HG03565 (cell line): ENCODE data around the gene CALML5.

ENCODE experiments used
- ATAC-seq: cut with Tn5 transposase; IDR thresholded peaks from one replicate; pipeline ENCODE4 v1.9.1; 2021; ENCODE audit warnings: mild to moderate bottlenecking, moderate library complexity; ENCODE audit not compliant: unreplicated experiment

Gene CALML5

DNA sequence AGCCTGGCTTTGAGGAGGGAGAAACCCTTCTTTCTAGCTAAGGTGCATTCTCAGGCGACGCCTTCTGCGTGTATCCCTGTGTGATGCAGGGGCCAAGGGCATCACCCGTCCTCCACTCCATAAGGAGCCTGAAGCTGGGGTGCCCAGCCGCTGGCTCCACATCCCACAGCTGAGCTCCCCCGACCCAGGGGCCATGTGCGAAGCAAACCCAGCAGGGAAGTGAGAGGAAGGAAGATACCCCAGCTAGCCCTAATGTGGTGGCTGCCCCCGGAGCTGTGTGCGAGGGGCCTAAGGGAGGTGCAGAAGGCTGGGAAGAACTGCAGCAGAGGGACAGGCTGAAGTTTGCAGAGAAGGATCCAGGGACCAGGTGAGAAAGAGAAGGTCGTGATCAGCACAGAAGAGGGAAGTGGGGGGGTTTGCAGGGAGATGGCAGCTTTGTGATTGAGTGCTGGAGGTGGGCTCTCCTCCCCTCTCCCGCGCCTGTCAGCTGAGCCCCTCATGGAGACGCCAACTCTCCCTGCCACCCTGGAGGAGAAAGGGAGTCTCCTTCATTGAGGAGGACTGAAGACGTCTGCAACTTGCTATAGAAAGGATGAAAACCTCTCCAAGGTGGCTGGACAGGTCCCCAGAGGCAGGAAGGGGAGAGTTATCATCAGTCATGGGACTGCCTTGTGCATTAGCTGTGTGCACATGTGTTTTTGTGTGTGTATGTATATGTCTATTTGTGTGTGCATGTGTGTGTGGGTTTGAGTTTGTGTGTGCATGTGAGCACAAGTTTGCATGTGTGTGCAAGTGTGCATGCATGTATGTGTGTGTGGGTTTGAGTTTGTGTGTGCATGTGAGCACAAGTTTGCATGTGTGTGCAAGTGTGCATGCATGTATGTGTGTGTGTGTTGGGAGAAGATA, 3.5 kb upstream of the CALML5 start:
- ATAC-seq, result no peak

DNA sequence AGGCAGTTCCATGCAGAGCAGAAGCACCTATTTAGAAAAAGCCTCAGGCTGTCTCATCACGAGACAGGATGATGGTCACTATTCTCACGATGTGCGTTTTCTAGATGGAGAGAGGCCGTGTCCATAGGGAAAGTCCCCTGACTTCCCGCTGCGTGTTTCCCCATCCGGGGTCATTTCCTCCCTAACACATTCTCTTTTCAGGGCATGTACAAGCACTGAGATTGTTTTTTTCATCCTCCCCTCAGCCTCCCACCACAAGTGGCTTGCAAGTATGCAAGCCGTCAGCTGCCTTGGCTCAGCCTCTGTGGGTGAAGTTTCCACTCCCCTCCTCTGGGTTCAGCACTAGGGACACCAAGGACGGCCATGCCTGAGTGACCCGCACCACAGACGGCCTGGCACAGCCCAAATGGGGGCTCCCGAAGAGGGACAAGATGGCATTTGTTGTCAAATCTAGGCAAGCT, 2.7 kb upstream of the CALML5 start:
- no peak for ATAC-seq

DNA sequence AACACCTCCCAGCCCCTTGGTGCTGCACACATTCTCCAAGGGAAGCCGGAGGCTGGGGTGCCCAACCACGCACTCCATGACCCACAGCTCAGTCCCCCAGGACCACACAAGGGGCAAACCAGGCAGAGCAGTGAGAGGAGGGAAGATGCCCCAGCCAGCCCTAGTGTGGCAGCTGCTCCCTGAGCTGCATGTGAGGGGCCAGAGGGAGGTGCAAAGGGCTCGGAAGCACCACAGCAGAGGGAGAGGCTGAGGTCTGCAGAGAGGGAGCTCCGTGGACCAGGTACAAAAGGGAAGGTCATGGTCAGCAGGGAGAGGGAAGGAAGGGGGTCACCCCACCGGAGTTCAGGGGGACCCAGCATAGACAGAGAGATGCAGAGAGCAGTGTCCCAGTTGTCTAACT, 1.5 kb upstream of the CALML5 start:
- no peak for ATAC-seq

GRCh38 chr10:5500162-5500670, 846 bp upstream of the CALML5 start:
- ATAC-seq, result no peak

DNA sequence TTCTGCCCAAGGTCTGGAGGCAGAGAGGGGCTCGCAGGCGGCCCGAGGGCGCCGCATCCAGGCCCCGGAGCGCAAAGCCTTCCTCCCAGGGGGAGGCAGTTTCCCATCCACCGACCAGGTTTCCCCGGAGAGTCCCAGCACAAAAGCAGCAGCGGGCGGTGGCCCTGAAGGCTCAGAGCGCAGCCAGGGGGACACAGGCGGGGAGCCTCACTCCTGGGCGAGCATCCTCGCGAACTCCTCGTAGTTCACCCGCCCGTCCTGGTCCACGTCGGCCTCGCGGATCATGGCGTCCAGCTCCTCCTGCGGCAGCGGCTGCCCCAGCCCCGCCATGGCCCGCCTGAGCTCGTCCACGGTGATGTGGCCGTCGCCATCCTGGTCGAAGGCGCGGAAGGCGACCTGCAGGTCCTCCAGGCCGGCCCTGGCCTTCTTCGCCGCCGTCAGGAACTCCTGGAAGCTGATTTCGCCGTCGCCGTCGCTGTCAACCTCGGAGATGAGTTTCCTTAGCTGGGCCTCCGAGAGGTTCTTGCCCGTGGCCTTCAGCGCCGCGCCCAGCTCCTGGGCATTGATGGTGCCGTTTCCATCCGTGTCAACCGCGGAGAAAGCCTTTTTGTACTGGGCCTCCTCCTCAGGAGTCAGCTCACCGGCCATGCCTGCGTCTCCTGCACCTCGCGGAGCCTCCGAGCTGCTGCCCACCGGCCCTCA, 428 bp downstream of the CALML5 start:
- ATAC-seq, result no peak

- ATAC-seq, result no peak
These were observed 1.2 kb downstream of the CALML5 start for GRCh38 chr10:5497948-5498730.

DNA sequence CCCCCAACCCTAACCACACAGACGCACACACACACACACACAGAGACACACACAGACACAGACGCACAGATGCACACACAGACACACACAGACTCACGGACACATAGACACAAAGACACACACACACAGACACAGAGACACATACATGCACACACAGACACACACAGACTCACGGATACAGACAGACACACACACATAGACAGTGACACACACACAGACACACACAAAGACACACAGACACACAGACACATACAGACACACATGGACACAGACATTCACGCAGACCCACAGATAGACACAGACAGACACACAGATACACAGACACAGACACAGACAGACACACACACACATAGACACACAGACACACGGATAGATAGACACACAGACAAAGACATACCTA, 2.1 kb downstream of the CALML5 start:
- ATAC-seq, result no peak

DNA sequence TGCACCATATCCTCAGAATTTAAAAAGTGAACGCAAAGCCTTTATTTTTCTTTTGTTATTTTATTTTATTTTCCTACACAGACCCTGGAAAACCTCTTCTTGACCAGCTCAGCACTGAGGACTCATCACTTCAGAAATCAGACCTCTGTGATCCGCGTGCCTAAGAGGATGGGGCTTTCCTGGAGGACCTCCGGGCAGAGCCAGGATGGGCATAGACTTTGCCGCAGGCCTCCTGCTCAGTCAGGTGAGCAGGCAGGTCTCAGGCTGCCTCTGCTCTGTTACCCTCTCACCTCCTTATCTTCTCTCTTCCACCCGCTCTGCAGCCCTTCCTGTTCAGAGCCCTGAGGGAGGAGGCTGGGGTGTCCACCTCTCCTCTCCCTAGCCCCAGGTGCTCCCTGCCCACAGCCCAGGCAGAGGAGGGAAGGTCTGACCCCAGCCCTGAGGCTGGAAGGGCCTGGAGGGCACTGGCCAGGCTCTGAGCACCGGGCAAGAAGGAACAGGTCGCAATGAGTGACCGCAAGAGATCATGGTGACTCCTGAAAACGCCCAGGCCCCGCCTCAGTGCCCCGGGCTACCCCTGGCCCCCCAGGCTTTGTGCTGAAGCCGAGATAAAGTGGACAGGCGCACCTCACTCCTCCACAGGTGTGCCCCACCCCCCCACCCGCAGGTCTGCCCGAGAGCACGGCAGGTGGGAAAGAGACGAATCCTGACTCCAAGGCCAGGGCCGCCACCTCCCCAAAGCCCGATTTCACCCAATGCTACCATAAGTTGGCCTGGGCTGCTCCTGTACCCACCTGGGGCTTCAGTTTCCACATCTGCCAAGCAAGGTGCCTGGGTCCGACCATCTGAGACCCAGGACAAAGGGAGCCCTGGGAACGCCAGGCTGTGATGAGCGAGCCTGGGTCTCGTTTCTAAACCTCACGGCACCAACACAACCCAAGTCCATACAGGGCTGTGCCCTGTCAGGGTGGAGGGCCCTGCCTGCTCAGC, 2.8 kb downstream of the CALML5 start:
- no peak for ATAC-seq

GRCh38 chr10:5494611-5495010, 4.8 kb downstream of the CALML5 start:
- no peak for ATAC-seq

- no peak for ATAC-seq
These were observed 5.7 kb downstream of the CALML5 start for GRCh38 chr10:5493691-5494090.

DNA sequence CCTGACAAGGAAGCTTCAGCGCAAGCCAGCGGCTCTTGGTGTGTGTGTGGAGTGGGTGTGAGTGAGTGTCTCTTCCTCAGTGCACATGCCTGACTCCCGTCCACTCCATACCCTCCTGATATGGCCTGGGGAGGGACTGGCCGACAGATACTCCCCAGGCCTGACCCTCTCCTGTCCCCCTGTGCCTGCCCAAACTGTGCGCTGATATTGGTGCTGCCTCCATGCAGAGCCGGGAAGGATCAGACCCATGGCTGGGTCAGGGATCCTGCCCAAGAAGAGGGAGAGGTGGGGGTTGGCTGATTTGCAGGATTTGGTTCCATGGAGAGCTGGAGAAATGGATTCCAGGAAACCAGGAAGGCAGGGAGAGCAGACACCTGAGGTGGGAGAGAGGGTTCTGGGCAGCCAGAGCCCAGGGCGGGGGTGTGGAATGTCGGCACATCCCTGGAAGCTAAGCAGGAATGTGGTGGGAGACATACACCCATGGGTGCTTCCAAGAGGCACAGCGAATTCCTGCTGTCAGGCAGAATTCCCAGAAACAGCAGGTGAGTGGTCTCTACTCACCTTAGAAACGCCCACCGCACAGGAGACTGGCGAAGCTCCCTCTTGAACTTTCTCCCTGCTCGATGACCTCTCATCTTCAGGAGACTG, 6.3 kb downstream of the CALML5 start:
- no peak for ATAC-seq

GRCh38 chr10:5492322-5492855, 7.0 kb downstream of the CALML5 start:
- no peak for ATAC-seq

GRCh38 chr10:5491477-5491876, 7.9 kb downstream of the CALML5 start:
- no peak for ATAC-seq

DNA sequence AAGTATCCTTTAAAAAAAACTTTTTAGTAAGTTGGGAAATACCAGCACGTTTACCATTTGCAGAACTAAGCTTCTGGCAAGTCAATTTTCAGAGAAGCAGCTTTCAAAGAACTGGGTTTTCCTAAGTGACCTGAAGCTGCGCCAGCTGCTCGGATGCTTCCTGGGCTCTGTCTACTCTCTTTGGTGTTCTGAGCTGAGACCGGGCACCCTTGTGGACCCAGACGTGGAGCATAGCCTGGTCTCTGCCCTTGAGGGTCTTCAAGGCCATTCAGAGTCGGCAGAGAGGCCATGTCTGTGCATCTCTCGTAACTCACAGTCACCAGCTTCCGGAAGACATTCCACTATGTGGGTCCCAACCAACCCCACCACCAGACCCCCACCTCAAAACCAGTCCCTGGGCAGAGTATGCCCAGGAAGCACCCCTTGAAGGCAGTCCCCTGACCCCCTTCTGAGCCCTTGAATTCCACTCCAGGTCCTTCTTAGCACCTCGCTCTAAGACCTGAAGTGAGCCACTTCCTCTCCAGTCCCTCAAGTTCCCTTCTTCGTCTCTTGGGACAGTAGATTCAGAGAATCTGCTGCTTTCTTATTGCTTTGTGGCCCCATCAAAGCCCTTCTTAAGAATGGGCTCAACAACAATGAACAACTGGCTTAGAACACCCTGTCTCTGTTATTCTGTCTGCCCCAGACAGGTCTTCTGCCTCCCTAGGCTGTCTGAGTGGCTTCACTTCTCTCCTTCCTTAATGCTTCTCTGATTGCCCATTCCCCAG, 8.5 kb downstream of the CALML5 start:
- ATAC-seq, result no peak

DNA sequence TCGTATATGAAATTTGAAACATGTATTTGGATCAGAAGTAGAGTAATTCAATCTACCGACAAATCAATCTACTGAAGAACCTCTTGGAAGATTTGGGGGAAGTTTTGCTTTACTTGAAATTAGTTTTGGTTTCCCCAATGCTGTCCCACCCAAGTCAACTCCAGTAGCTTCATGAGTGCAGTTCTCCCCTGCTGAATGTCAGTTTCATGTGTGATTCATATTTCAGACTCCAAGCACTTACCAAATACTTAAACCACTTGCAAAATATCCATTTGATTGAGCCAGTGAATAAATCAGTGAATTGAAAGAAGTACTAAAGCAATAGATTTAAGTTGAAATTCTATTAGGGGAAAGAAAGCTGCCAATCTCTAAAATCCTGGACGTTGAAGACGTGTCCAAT, 9.3 kb downstream of the CALML5 start:
- ATAC-seq, result no peak

DNA sequence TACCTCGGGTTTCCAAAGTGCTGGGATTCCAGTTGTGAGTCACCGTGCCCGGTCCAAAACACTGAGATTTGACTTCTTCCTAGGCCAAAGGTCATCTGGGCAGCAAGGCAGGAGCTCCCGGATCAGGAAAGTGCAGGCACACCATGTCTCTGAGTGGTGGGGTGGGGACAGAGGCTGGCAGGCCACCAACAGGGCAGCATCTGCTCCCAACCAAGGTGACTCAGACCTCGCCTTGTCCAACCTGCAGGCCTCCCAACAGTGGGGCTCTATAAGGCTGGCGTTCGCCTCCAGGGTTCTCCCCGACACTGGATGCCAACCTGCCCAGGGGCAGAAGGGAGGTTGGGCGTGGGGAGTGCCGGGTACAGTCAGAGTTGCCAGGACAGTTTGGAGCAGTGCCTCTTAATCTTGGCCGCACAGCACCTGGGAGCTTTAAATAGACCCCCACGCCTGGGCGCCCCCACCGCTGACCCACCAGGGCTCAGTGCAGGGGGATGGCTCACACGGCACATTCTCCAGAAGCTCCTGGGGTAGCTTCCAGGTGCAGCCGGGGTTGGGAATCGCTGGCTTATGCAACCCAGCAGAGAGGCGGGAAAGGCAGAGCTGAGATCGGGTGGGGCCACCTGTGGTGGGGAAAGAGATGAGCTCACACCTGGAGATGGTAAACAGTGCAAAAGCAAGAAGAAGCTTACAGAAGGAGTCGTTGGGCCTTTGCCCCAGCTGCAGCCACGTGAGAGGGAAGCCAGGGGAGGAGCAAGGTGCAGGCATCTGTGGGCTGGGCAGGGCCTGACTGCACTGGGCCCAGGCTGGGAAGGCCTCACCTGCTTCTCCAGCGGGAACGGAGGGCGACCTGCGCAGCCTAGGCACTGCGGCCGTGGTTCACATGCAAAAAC, 10.9 kb downstream of the CALML5 start:
- no peak for ATAC-seq

GRCh38 chr10:5486853-5487235, 12.5 kb downstream of the CALML5 start:
- ATAC-seq, result no peak
